ENCODE results near the gene SLF2. TPM values are rescaled to one million over a fixed set of nuclear protein-coding genes. Genes with fewer than 3 reads are reported as not detected.
A peak's percentile ranks its signal among the peaks of the same experiment; 100 is the strongest.

SLF2 gene
- total and polyA plus RNA-seq, 2 of the 13 experiments (the other 11 are each of a cell fraction or from before 2014, with no cell fraction given), result 12.2 to 48.1 TPM

GRCh38 chr10:100998183-100998990 is 85.6 kb downstream of the SLF2 start (continued):
- TF ChIP-seq SKIL (CRISPR knock-in tag; IDR thresholded peaks at IDR 0.05; ENCODE audit: borderline replicate concordance) (no peak; the same call in 1 of the 2 replicates), ARNT (IDR thresholded peaks at IDR 0.05) (no peak), PRPF4 (IDR thresholded peaks at IDR 0.05; ENCODE audit: low read depth, low read length, poor library complexity, severe bottlenecking) (peak; percentile 55), ZNF513 (CRISPR knock-in tag; conservative IDR thresholded peaks at IDR 0.05) (0 out of 2 replicates have a peak, but pooled peaks have one; percentile 48), ZNF382 (CRISPR knock-in tag; IDR thresholded peaks at IDR 0.05; ENCODE audit: borderline replicate concordance) (no peak), ZNF768 (CRISPR knock-in tag; IDR thresholded peaks at IDR 0.05) (no peak), TCF12 (IDR thresholded peaks at IDR 0.05) (no peak), TCF12 (CRISPR knock-in tag; IDR thresholded peaks at IDR 0.05) (no peak), ZNF414 (CRISPR knock-in tag; IDR thresholded peaks at IDR 0.05) (no peak; the same call in 1 of the 2 replicates), ZNF407 (CRISPR knock-in tag; IDR thresholded peaks at IDR 0.05; ENCODE audit: not compliant biosample characterization) (no peak), ZFP36 (IDR thresholded peaks at IDR 0.05; ENCODE audit: borderline replicate concordance, low read depth, low read length, partially characterized antibody) (no peak), ZNF33A (CRISPR knock-in tag; IDR thresholded peaks at IDR 0.05; ENCODE audit: borderline replicate concordance) (no peak), ZNF576 (CRISPR knock-in tag; IDR thresholded peaks at IDR 0.05) (no peak)

All from HepG2 (cell line).